ENCODE measurements around the gene GRIK3. TPM values are rescaled to one million over a fixed set of nuclear protein-coding genes. Genes with fewer than 3 reads are reported as not detected.

Gene GRIK3
- total and polyA plus RNA-seq, 2 of the 8 experiments (the other 6 are each of a cell fraction or from before 2014, with no cell fraction given) = 2.1 to 3.4 TPM

GRCh38 chr1:36919491-36920145 lies 114.7 kb downstream of the GRIK3 start (continued):
- TF ChIP-seq EZH2 (IDR thresholded peaks at IDR 0.05; ENCODE audit: low read depth, low read length, severe bottlenecking) = no peak
- no peak for TF ChIP-seq MAFK (IDR thresholded peaks at IDR 0.05; ENCODE audit: low read depth, low read length)
- no peak for TF ChIP-seq JUN (IDR thresholded peaks at IDR 0.05; ENCODE audit: low read depth, low read length)
- no peak for TF ChIP-seq YY1 (IDR thresholded peaks at IDR 0.05; ENCODE audit: low read depth, low read length)
- TF ChIP-seq POLR2AphosphoS5 (IDR thresholded peaks at IDR 0.05; ENCODE audit: low read depth, low read length) = no peak
